ENCODE measurements around the gene PPM1E.

PPM1E gene

DNA sequence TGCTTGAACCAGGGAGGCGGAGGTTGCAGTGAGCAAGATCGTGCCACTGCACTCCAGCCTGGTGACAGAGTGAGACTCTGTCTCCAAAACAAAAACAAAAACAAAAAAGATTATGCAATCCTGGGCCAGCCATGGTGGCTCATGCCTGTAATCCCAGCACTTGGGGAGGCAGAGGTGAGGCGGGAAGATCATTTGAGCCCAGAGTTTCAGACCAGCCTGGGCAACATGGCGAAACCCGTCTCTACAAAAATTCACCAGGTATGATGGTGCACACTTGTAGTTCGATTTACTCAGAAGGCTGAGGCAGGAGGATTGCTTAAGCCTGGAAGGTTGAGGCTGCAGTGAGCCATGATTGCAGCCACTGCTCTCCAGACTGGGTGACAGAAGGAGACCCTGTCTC lies 109.6 kb downstream of the PPM1E start:
- H3K27me3 ChIP-seq, result peaks cover 8% of the 10 kb centered on the region
- H3K27ac ChIP-seq, result no peak overlapping the region
- no peaks in the 10 kb centered on the region for H3K4me1 ChIP-seq (ENCODE audit: control insufficient read depth in 1 of 2, insufficient read depth in 1 of 2, low read depth in 1 of 2, low read length in 1 of 2)
- TF ChIP-seq, protein P1, sequence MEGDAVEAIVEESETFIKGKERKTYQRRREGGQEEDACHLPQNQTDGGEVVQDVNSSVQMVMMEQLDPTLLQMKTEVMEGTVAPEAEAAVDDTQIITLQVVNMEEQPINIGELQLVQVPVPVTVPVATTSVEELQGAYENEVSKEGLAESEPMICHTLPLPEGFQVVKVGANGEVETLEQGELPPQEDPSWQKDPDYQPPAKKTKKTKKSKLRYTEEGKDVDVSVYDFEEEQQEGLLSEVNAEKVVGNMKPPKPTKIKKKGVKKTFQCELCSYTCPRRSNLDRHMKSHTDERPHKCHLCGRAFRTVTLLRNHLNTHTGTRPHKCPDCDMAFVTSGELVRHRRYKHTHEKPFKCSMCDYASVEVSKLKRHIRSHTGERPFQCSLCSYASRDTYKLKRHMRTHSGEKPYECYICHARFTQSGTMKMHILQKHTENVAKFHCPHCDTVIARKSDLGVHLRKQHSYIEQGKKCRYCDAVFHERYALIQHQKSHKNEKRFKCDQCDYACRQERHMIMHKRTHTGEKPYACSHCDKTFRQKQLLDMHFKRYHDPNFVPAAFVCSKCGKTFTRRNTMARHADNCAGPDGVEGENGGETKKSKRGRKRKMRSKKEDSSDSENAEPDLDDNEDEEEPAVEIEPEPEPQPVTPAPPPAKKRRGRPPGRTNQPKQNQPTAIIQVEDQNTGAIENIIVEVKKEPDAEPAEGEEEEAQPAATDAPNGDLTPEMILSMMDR (IDR thresholded peaks at IDR 0.05), result no peak
- H3K4me3 ChIP-seq (ENCODE audit: low read depth in 1 of 2, low read length in 1 of 2), result no peak overlapping the region
- no peaks in the 10 kb centered on the region for H3K9me3 ChIP-seq
- H3K36me3 ChIP-seq, result no peaks in the 10 kb centered on the region

DNA sequence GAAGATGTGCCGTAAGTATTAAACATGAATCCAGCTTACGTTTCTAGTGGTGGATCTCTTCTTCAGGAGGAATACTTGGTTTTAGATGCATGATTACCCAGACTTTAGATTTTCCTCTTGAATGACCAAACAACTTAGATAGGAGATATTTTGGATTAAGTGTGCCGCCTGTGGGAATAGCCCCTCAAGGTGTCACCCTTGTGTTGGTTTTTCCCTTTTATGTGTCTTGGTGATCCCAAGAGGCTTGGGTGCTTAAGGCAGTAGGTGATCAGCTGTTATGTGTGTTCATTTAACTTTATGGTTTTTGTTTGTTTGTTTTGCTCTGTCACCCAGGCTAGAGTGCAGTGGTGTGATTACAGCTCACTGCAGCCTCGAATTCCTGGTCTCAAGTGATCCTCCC lies 115.1 kb downstream of the PPM1E start:
- Histone ChIP-seq H3K9me3 (no peaks in the 10 kb centered on the region), H3K4me1 (ENCODE audit: control insufficient read depth in 1 of 2, insufficient read depth in 1 of 2, low read depth in 1 of 2, low read length in 1 of 2) (no peaks in the 10 kb centered on the region), H3K36me3 (no peaks in the 10 kb centered on the region), H3K27me3 (peaks cover 15% of the 10 kb centered on the region), H3K4me3 (ENCODE audit: low read depth in 1 of 2, low read length in 1 of 2) (no peak overlapping the region), H3K27ac (no peak overlapping the region)
- TF ChIP-seq, protein P1 (IDR thresholded peaks at IDR 0.05), result no peak

DNA sequence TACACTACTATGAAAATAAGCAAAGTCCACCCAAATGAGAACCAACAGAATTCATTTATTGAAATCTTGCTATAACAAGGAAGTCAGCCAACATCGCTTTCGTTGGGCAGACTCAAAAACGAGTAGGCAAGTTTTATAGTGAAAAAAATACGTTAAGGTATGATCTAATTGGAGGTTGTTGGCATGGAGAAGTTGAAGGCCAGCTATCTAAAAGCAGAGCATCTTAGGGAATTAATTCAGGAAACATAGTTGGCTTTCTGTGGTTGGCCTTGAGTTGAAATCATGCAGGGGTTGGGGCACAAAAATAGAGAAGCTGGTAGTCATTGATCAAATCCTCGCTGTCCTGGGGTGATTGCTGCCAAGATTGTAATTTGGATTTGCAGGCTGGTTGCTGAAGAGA lies 118.3 kb downstream of the PPM1E start:
- no peaks in the 10 kb centered on the region for H3K36me3 ChIP-seq
- no peaks in the 10 kb centered on the region for H3K4me1 ChIP-seq (ENCODE audit: control insufficient read depth in 1 of 2, insufficient read depth in 1 of 2, low read depth in 1 of 2, low read length in 1 of 2)
- no peak overlapping the region for H3K27ac ChIP-seq
- H3K27me3 ChIP-seq, result peaks cover 28% of the 10 kb centered on the region
- no peak overlapping the region for H3K4me3 ChIP-seq (ENCODE audit: low read depth in 1 of 2, low read length in 1 of 2)
- no peaks in the 10 kb centered on the region for H3K9me3 ChIP-seq
- TF ChIP-seq, protein P1 (IDR thresholded peaks at IDR 0.05), result no peak

DNA sequence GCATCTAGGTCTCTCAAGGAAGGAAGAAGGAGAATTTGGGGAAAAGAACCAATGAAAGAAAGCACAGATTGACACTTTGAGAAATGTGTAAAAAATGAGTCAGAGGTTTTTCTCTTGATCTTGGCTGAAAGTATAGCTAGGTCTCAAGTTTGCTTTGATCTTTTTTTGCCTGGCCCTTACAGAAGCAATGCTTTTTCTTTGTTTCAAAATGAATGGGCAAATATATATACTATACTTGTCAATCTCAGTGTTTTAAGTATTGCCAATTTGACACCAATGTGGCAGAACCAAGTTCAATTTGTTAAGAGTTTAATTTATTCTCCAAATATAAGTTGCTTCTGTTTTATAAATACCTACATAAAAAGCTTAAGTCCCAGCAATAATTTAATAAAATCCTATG lies 119.6 kb downstream of the PPM1E start:
- H3K4me1 ChIP-seq (ENCODE audit: control insufficient read depth in 1 of 2, insufficient read depth in 1 of 2, low read depth in 1 of 2, low read length in 1 of 2), result no peaks in the 10 kb centered on the region
- H3K27ac ChIP-seq, result no peak overlapping the region
- H3K4me3 ChIP-seq (ENCODE audit: low read depth in 1 of 2, low read length in 1 of 2), result no peak overlapping the region
- TF ChIP-seq, protein P1 (IDR thresholded peaks at IDR 0.05), result no peak
- H3K9me3 ChIP-seq, result no peaks in the 10 kb centered on the region
- no peaks in the 10 kb centered on the region for H3K36me3 ChIP-seq
- peaks cover 35% of the 10 kb centered on the region for H3K27me3 ChIP-seq

DNA sequence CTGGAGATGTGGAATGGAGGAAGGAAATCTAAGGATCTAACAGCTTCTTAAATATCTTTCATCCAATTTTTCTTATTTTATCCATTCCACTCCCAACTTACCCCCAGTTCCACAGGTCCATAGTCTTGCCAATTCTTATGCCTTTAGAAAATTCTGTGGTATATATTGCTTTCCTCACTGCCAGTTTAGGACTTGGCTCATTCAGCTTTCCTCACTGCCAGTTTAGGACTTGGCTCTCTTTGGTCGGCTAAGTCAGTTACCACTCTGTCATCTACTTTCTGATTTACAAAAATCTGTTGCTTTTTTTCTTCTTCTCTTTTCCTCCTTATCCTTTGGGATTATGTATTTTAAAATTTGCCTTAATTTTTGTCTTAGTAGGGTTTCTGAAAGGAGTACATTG lies 128.5 kb downstream of the PPM1E start:
- peaks cover 40% of the 10 kb centered on the region for H3K27me3 ChIP-seq
- no peak overlapping the region for H3K27ac ChIP-seq
- no peak overlapping the region for H3K4me3 ChIP-seq (ENCODE audit: low read depth in 1 of 2, low read length in 1 of 2)
- no peaks in the 10 kb centered on the region for H3K9me3 ChIP-seq
- H3K4me1 ChIP-seq (ENCODE audit: control insufficient read depth in 1 of 2, insufficient read depth in 1 of 2, low read depth in 1 of 2, low read length in 1 of 2), result no peaks in the 10 kb centered on the region
- no peaks in the 10 kb centered on the region for H3K36me3 ChIP-seq
- TF ChIP-seq, protein P1 (IDR thresholded peaks at IDR 0.05), result no peak

DNA sequence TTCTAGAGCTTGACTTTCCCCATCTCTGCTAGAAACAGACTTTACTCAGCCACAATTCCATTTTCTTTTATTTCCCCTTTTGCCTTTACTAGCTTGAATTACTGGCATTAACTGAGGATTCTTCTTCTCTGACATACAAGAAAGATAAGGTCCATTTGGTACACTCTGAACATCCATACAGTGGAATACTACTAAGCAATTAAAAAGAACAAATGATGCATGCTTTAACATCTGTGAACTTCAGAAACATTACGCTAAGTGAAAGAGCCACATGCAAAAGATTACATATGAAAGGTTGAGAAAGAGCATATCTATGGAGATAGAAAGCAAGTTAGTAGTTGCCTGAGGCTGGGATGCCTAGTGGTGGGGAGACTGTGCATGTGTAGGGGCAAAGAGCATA lies 130.9 kb downstream of the PPM1E start:
- Histone ChIP-seq H3K36me3 (no peaks in the 10 kb centered on the region), H3K9me3 (no peaks in the 10 kb centered on the region), H3K4me1 (ENCODE audit: control insufficient read depth in 1 of 2, insufficient read depth in 1 of 2, low read depth in 1 of 2, low read length in 1 of 2) (no peaks in the 10 kb centered on the region), H3K27ac (no peak overlapping the region), H3K27me3 (peaks cover 24% of the 10 kb centered on the region), H3K4me3 (ENCODE audit: low read depth in 1 of 2, low read length in 1 of 2) (no peak overlapping the region)
- TF ChIP-seq, protein P1 (IDR thresholded peaks at IDR 0.05), result no peak
